ENCODE results near the gene CAMSAP3. TPM values are rescaled to one million over a fixed set of nuclear protein-coding genes. Genes with fewer than 3 reads are reported as not detected.

CAMSAP3 gene
- polyA plus RNA-seq, 1 of the 3 experiments (the other 2 are of a cell fraction): 0.08 TPM

DNA sequence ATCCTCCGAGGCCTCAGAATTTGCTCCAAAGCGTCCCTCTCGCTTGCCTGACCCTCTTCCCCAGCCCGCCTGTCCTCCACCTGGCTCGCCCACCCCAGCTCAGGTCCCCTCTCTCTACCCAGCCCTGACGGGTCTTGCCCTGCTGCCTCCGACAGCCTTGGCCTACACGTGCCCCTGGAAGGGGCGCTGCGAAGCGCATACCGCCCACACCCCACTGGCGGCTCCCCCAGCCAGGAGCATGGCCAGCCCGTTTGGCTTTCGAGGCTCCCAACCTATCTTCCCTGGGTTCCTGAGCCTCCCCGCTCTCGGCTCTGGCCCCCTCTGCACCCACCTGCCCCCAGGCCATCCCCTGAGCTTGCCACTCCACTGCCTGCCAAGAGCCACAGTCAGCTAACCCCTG, 29.1 kb downstream of the CAMSAP3 start:
- Histone ChIP-seq H2AFZ (ENCODE audit: low read depth) (no peak overlapping the region), H3K36me3 (replicated peaks in 1 of 2; ENCODE audit: control insufficient read depth in 1 of 2, insufficient read depth in 2 of 2, low read length in 1 of 2) (peaks cover 3 to 59% of the 10 kb centered on the region in 2 experiments), H4K20me1 (ENCODE audit: insufficient read depth) (0 out of 2 replicates have a peak, but pooled peaks cover 5% of the 10 kb centered on the region), H3K27ac (ENCODE audit: low read depth in 2 of 2, low read length in 1 of 2) (no peak overlapping the region), H3K4me1 (ENCODE audit: control insufficient read depth in 1 of 2, insufficient read depth in 2 of 2, low read depth in 1 of 2, low read length in 1 of 2) (peaks cover 8 to 23% of the 10 kb centered on the region in 2 experiments; a peak in 2 of 4 replicates), H3K9me3 (no peaks in the 10 kb centered on the region), H3K4me3 (ENCODE audit: low read depth in 2 of 2, low read length in 1 of 2) (no peak overlapping the region), H3K27me3 (ENCODE audit: insufficient read depth) (no peaks in the 10 kb centered on the region), H3K9ac (no peak overlapping the region), H3F3A (replicated peaks; ENCODE audit: insufficient read depth) (no peaks in the 10 kb centered on the region), H3K79me2 (ENCODE audit: insufficient read depth) (peaks cover 35% of the 10 kb centered on the region), H3K4me2 (no peak overlapping the region), H3K9me2 (no peaks in the 10 kb centered on the region)
- TF ChIP-seq RFX5 (IDR thresholded peaks at IDR 0.05; ENCODE audit: low read length) (no peak), USF1 (IDR thresholded peaks at IDR 0.05; ENCODE audit: borderline replicate concordance, low read depth) (no peak), FOSL2 (IDR thresholded peaks at IDR 0.05; ENCODE audit: borderline replicate concordance, low read depth) (no peak), POLR2AphosphoS5 (IDR thresholded peaks at IDR 0.05; ENCODE audit: low read depth, low read length) (no peak), GATA2 (CRISPR knock-in tag; IDR thresholded peaks at IDR 0.05) (no peak), YY1 (IDR thresholded peaks at IDR 0.05; ENCODE audit: low read depth) (no peak), EZH2phosphoT487 (IDR thresholded peaks at IDR 0.05; ENCODE audit: borderline replicate concordance, low read depth) (no peak), USF2 (IDR thresholded peaks at IDR 0.05; ENCODE audit: borderline replicate concordance, low read depth, low read length) (no peak), NFIC (IDR thresholded peaks at IDR 0.05; ENCODE audit: borderline replicate concordance) (no peak), MEF2A (IDR thresholded peaks at IDR 0.05; ENCODE audit: borderline replicate concordance, low read depth) (no peak), FOXJ3 (CRISPR knock-in tag; IDR thresholded peaks at IDR 0.05) (no peak), TCF12 (IDR thresholded peaks at IDR 0.05) (no peak), GABPA (IDR thresholded peaks at IDR 0.05; ENCODE audit: low read depth) (no peak), MAX (IDR thresholded peaks at IDR 0.05; ENCODE audit: low read depth) (no peak), RCOR1 (IDR thresholded peaks at IDR 0.05; ENCODE audit: low read length) (no peak)
- TF ChIP-seq, protein P1, sequence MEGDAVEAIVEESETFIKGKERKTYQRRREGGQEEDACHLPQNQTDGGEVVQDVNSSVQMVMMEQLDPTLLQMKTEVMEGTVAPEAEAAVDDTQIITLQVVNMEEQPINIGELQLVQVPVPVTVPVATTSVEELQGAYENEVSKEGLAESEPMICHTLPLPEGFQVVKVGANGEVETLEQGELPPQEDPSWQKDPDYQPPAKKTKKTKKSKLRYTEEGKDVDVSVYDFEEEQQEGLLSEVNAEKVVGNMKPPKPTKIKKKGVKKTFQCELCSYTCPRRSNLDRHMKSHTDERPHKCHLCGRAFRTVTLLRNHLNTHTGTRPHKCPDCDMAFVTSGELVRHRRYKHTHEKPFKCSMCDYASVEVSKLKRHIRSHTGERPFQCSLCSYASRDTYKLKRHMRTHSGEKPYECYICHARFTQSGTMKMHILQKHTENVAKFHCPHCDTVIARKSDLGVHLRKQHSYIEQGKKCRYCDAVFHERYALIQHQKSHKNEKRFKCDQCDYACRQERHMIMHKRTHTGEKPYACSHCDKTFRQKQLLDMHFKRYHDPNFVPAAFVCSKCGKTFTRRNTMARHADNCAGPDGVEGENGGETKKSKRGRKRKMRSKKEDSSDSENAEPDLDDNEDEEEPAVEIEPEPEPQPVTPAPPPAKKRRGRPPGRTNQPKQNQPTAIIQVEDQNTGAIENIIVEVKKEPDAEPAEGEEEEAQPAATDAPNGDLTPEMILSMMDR (IDR thresholded peaks at IDR 0.05): no peak
- TF ChIP-seq, protein P2, sequence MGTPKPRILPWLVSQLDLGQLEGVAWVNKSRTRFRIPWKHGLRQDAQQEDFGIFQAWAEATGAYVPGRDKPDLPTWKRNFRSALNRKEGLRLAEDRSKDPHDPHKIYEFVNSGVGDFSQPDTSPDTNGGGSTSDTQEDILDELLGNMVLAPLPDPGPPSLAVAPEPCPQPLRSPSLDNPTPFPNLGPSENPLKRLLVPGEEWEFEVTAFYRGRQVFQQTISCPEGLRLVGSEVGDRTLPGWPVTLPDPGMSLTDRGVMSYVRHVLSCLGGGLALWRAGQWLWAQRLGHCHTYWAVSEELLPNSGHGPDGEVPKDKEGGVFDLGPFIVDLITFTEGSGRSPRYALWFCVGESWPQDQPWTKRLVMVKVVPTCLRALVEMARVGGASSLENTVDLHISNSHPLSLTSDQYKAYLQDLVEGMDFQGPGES (IDR thresholded peaks at IDR 0.05; ENCODE audit: low read depth, low read length): no peak
- TF ChIP-seq, protein P3, sequence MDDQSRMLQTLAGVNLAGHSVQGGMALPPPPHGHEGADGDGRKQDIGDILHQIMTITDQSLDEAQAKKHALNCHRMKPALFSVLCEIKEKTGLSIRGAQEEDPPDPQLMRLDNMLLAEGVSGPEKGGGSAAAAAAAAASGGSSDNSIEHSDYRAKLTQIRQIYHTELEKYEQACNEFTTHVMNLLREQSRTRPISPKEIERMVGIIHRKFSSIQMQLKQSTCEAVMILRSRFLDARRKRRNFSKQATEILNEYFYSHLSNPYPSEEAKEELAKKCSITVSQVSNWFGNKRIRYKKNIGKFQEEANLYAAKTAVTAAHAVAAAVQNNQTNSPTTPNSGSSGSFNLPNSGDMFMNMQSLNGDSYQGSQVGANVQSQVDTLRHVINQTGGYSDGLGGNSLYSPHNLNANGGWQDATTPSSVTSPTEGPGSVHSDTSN (IDR thresholded peaks at IDR 0.05): no peak
- POLR2A ChIA-PET: no interaction called here
- CTCF ChIA-PET: interaction anchor here (1.1 to 2.2 kb wide), 2 partner anchors 56 kb away, joined by 6 read pairs; partner anchors contain the start of gene TRAPPC5
- DNase-seq: no peak
- 96% methylated on average over 17 of the region's 17 CpGs for WGBS (ENCODE audit: low lambda C conversion rate)

All from SK-N-SH (cell line).